Endothelial cell of umbilical vein (primary cell): ENCODE measurements around the gene PNPLA2. TPM values are rescaled to one million over a fixed set of nuclear protein-coding genes. Genes with fewer than 3 reads are reported as not detected.

Source experiments
- BruUV-seq: library from RNA; stranded (reverse); fragments of 400-500 nt; replicated peaks from 2 replicates; lab custom pipeline; 2021; lab: Mats Ljungman, UMichigan
- CTCF ChIA-PET: fragments of 300-600, 350-600 bp; sonication (Branson Sonifier 250); formaldehyde crosslinking; loops from one replicate; lab custom pipeline; 2021; ENCODE audit warnings: antibody characterized with exemption, inconsistent platforms; lab: Charles Lee
- POLR2A ChIA-PET: fragments of 300-600, 350-600 bp; sonication (Branson Sonifier 250); formaldehyde crosslinking; loops from one replicate; lab custom pipeline; 2021; ENCODE audit warnings: antibody characterized with exemption, inconsistent platforms; lab: Charles Lee
- DNase-seq: peaks from one replicate; pipeline ENCODE4 v3.0.0-alpha.2; 2011; ENCODE audit warnings: low read depth, low spot score
- FAIRE-seq: peaks from 2 replicates; lab custom pipeline; 2011; peaks lifted over from hg19 to GRCh38; lab: Jason Lieb, UNC
- H2AFZ ChIP-seq: 2 replicates; pipeline ENCODE4 v1.6.0; 2012; ENCODE audit warnings: low read depth, low read length, control low read depth, inconsistent platforms
- H3K27ac ChIP-seq: 2 replicates; pipeline ENCODE4 v1.5.1; 2011; ENCODE audit warnings: low read depth, mild to moderate bottlenecking, control low read depth, low read length, moderate library complexity; ENCODE audit not compliant: insufficient read depth
- H3K27me3 ChIP-seq, 2 experiments: 2 replicates each; pipeline versions ENCODE4 v1.6.0 to v1.6.1; 2011; ENCODE audit warnings: low read length in 2 of 2, mixed read lengths in 1 of 2; ENCODE audit not compliant: control insufficient read depth in 2 of 2, insufficient read depth in 2 of 2
- H3K36me3 ChIP-seq, 2 experiments: 2 replicates in 1 of 2; 3 replicates in 1 of 2; pipeline ENCODE4 v1.5.1; 2011; ENCODE audit warnings: low read length in 2 of 2, mild to moderate bottlenecking in 1 of 2, moderate library complexity in 1 of 2; ENCODE audit not compliant: control insufficient read depth in 2 of 2, insufficient read depth in 2 of 2; ENCODE audit errors: extremely low read depth in 1 of 2
- H3K4me1 ChIP-seq: 3 replicates; pipeline ENCODE4 v1.5.1; 2011; ENCODE audit warnings: mild to moderate bottlenecking, low read length; ENCODE audit not compliant: control insufficient read depth, insufficient read depth; ENCODE audit errors: extremely low read depth
- H3K4me2 ChIP-seq: 2 replicates; pipeline ENCODE4 v1.6.1; 2011; ENCODE audit warnings: low read length, control low read depth, mixed read lengths; ENCODE audit not compliant: insufficient read depth
- H3K4me3 ChIP-seq, 3 experiments: fragments of 200-600 bp in 1 of 3; sonication (generic), shearing (Covaris generic) in 1 of 3; replicated peaks in 1 of 3; 2 replicates each; pipeline ENCODE4 v1.5.1; 2011 to 2016; ENCODE audit warnings: control low read depth in 3 of 3, low read length in 3 of 3, mild to moderate bottlenecking in 2 of 3, inconsistent platforms in 1 of 3, low read depth in 1 of 3, moderate library complexity in 1 of 3; ENCODE audit not compliant: insufficient read depth in 1 of 3
- H3K79me2 ChIP-seq: 2 replicates; pipeline ENCODE4 v1.6.0; 2012; ENCODE audit warnings: low read length, inconsistent platforms; ENCODE audit not compliant: control insufficient read depth, insufficient read depth
- H3K9ac ChIP-seq: replicated peaks from 2 replicates; pipeline ENCODE3; 2011; ENCODE audit warnings: low read length, control low read depth; ENCODE audit not compliant: insufficient read depth; ENCODE audit errors: extremely low read depth
- H3K9me1 ChIP-seq: replicated peaks from 3 replicates; pipeline ENCODE4 v1.6.0; 2011; ENCODE audit warnings: mild to moderate bottlenecking, low read length; ENCODE audit not compliant: control insufficient read depth, insufficient read depth; ENCODE audit errors: extremely low read depth
- H3K9me3 ChIP-seq: replicated peaks from 2 replicates; pipeline ENCODE4 v1.5.1; 2012; ENCODE audit warnings: low read length, inconsistent platforms; ENCODE audit not compliant: control insufficient read depth, insufficient read depth
- H4K20me1 ChIP-seq: replicated peaks from 2 replicates; pipeline ENCODE3; 2011; ENCODE audit warnings: mild to moderate bottlenecking, low read length; ENCODE audit not compliant: control insufficient read depth, insufficient read depth; ENCODE audit errors: extremely low read depth
- EZH2 ChIP-seq: IDR thresholded peaks from 2 replicates; pipeline ENCODE4 v1.6.1; 2012; ENCODE audit warnings: borderline replicate concordance, low read depth, mild to moderate bottlenecking, moderate library complexity, low read length, inconsistent platforms; ENCODE audit not compliant: severe bottlenecking
- FOS ChIP-seq: IDR thresholded peaks from 2 replicates; pipeline ENCODE4 v1.6.1; 2011; ENCODE audit warnings: mild to moderate bottlenecking, low read length, moderate library complexity, borderline replicate concordance; ENCODE audit not compliant: insufficient read depth
- MAX ChIP-seq: IDR thresholded peaks from 2 replicates; pipeline ENCODE4 v1.6.1; 2011; ENCODE audit not compliant: insufficient read depth, insufficient read length
- POLR2A ChIP-seq: IDR thresholded peaks from 2 replicates; pipeline ENCODE4 v1.6.1; 2012; ENCODE audit warnings: low read depth, mild to moderate bottlenecking, control low read depth, low read length
- POLR2AphosphoS5 ChIP-seq: IDR thresholded peaks from 2 replicates; pipeline ENCODE4 v1.6.1; 2012; ENCODE audit warnings: low read depth, mild to moderate bottlenecking, control low read depth, low read length, moderate library complexity; ENCODE audit not compliant: insufficient read depth
- dilution Hi-C: fragments of 300-500 bp; cut with MboI; formaldehyde crosslinking; loops from one replicate; pipeline ENCODE4 v1.15.0; 2019; ENCODE audit warnings: low sequenced_read_pairs; ENCODE audit not compliant: extremely low pct_ligation_motif_present
- intact Hi-C: fragments of 100-400 bp; cut with micrococcal nuclease; formaldehyde crosslinking; loops from one replicate; pipeline ENCODE4 v1.10.0; 2022
- polyA plus RNA-seq, 4 experiments: library from polyadenylated mRNA; depleted of rRNA in 3 of 4; stranded (reverse) in 3 of 4; unstranded in 1 of 4; fragments of >200 nt; gene quantifications; 2 replicates each; pipeline versions ENCODE4 v1.2.1 to v1.2.3, GENCODE V29; 2011 to 2012; ENCODE audit warnings: missing spikeins in 1 of 4
- total RNA-seq: library from RNA; stranded (reverse); gene quantifications from 2 replicates; pipeline ENCODE4 v1.2.3, GENCODE V29; 2021

Gene PNPLA2
- total and polyA plus RNA-seq, 2 donors (not counting 3 experiments of a cell fraction or from before 2014, with no cell fraction given) = 73.1 to 75.6 TPM

GRCh38 chr11:836700-837099, 18.0 kb downstream of the PNPLA2 start:
- POLR2A ChIA-PET = no interaction called here
- DNase-seq = no peak
- no peak overlapping the region for H3K4me2 ChIP-seq
- H3K79me2 ChIP-seq = peaks cover 64% of the 10 kb centered on the region
- FAIRE-seq = no peak
- H3K9ac ChIP-seq = no peak overlapping the region
- no peak overlapping the region for H2AFZ ChIP-seq
- no peaks in the 10 kb centered on the region for H3K9me1 ChIP-seq
- peaks cover 38% of the 10 kb centered on the region for H3K4me1 ChIP-seq
- H3K27me3 ChIP-seq = no peaks in the 10 kb centered on the region
- dilution Hi-C loops = no loop called here
- no peaks in the 10 kb centered on the region for H3K9me3 ChIP-seq
- CTCF ChIA-PET = interaction anchor here (1.1 kb wide), 1 partner anchor 214 kb away, joined by 3 read pairs; no protein-coding TSS in a partner anchor
- no peak for TF ChIP-seq FOS
- TF ChIP-seq POLR2A = peak; percentile 17
- H3K4me3 ChIP-seq = no peak overlapping the region
- no TSS peak for BruUV-seq
- peaks cover 25 to 43% of the 10 kb centered on the region in 2 experiments for H3K36me3 ChIP-seq
- no peak overlapping the region for H3K27ac ChIP-seq
- intact Hi-C loops = no loop called here
- no peaks in the 10 kb centered on the region for H4K20me1 ChIP-seq

- dilution Hi-C loops (no loop called here), intact Hi-C loops (no loop called here)
- Histone ChIP-seq H3K9me3 (no peaks in the 10 kb centered on the region), H4K20me1 (no peaks in the 10 kb centered on the region), H3K4me3 (no peak overlapping the region), H3K4me2 (no peak overlapping the region), H3K79me2 (peaks cover 70% of the 10 kb centered on the region), H3K27ac (no peak overlapping the region), H3K9ac (no peak overlapping the region), H3K4me1 (peaks cover 33% of the 10 kb centered on the region), H3K27me3 (no peaks in the 10 kb centered on the region), H3K9me1 (no peaks in the 10 kb centered on the region), H3K36me3 (peaks cover 25 to 43% of the 10 kb centered on the region in 2 experiments), H2AFZ (no peak overlapping the region)
- BruUV-seq = no TSS peak
- TF ChIP-seq FOS (no peak), POLR2AphosphoS5 (peak; percentile 61), MAX (no peak), EZH2 (no peak), POLR2A (peak; percentile 34)
- FAIRE-seq (no peak), DNase-seq (no peak)
- ChIA-PET POLR2A (no interaction called here), CTCF (interaction anchor here (1.1 kb wide), 1 partner anchor 213 kb away, joined by 3 read pairs; no protein-coding TSS in a partner anchor)
Observed at GRCh38 chr11:837189-837989, 18.7 kb downstream of the PNPLA2 start.
